Liver (tissue), 10 donors: ENCODE data around the gene CAPZB. TPM values are rescaled to one million over a fixed set of nuclear protein-coding genes. Genes with fewer than 3 reads are reported as not detected.

ENCODE experiments used
- DNase-seq: peaks from one replicate; pipeline ENCODE4 v3.0.0-alpha.2; 2017; ENCODE audit warnings: low spot score
- H3K27ac ChIP-seq, 2 donors: one replicate each; pipeline ENCODE4 v1.7.0; 2013; ENCODE audit warnings: inconsistent platforms in 2 of 2, low read length in 2 of 2, control low read depth in 1 of 2, low read depth in 1 of 2, mild to moderate bottlenecking in 1 of 2
- H3K27me3 ChIP-seq, 4 donors: one replicate each; pipeline versions ENCODE4 v1.6.1 to v1.7.0; 2013; ENCODE audit warnings: low read length in 3 of 4, inconsistent platforms in 1 of 4, mild to moderate bottlenecking in 1 of 4, moderate library complexity in 1 of 4; ENCODE audit not compliant: control insufficient read depth in 4 of 4, insufficient read depth in 4 of 4
- H3K36me3 ChIP-seq, 4 donors: one replicate each; pipeline versions ENCODE4 v1.6.1 to v1.7.0; 2013; ENCODE audit warnings: low read length in 3 of 4, mild to moderate bottlenecking in 3 of 4, low read depth in 1 of 4, moderate library complexity in 1 of 4; ENCODE audit not compliant: control insufficient read depth in 4 of 4, insufficient read depth in 3 of 4
- H3K4me1 ChIP-seq, 4 donors: one replicate each; pipeline versions ENCODE4 v1.6.1 to v1.7.0; 2013; ENCODE audit warnings: low read length in 3 of 4, mild to moderate bottlenecking in 3 of 4, moderate library complexity in 1 of 4; ENCODE audit not compliant: control insufficient read depth in 4 of 4, insufficient read depth in 4 of 4
- H3K4me3 ChIP-seq, 3 donors: one replicate each; pipeline versions ENCODE4 v1.6.1 to v1.7.0; 2013; ENCODE audit warnings: low read length in 3 of 3, control low read depth in 1 of 3, low read depth in 1 of 3, mild to moderate bottlenecking in 1 of 3
- H3K9ac ChIP-seq, 2 donors: one replicate each; pipeline ENCODE4 v1.7.0; 2013; ENCODE audit warnings: low read length in 2 of 2, mild to moderate bottlenecking in 2 of 2, moderate library complexity in 2 of 2, control low read depth in 1 of 2, low read depth in 1 of 2
- H3K9me3 ChIP-seq, 4 donors: one replicate each; pipeline versions ENCODE4 v1.6.1 to v1.7.0; 2013; ENCODE audit warnings: low read length in 3 of 4; ENCODE audit not compliant: control insufficient read depth in 4 of 4
- ATF3 ChIP-seq: IDR thresholded peaks from 2 replicates; pipeline ENCODE4 v1.6.1; 2016; ENCODE audit warnings: antibody characterized with exemption
- FOXA1 ChIP-seq: IDR thresholded peaks from 2 replicates; pipeline ENCODE4 v1.6.1; 2016; ENCODE audit warnings: antibody characterized with exemption
- GABPA ChIP-seq, 2 donors: IDR thresholded peaks in 1 of 2; conservative IDR thresholded peaks in 1 of 2; 2 replicates each; pipeline ENCODE4 v1.6.1; 2016; ENCODE audit warnings: antibody characterized with exemption in 2 of 2, mild to moderate bottlenecking in 1 of 2, moderate library complexity in 1 of 2
- HNF4A ChIP-seq, 2 donors: conservative IDR thresholded peaks; 2 replicates each; pipeline ENCODE4 v1.6.1; 2016; ENCODE audit warnings: antibody characterized with exemption in 2 of 2, mild to moderate bottlenecking in 2 of 2
- HNF4G ChIP-seq: IDR thresholded peaks from 2 replicates; pipeline ENCODE4 v1.6.1; 2016; ENCODE audit warnings: antibody characterized with exemption
- MAX ChIP-seq: IDR thresholded peaks from 2 replicates; pipeline ENCODE4 v1.6.1; 2016; ENCODE audit warnings: antibody characterized with exemption
- NR2F2 ChIP-seq: IDR thresholded peaks from 2 replicates; pipeline ENCODE4 v1.6.1; 2016; ENCODE audit warnings: antibody characterized with exemption
- REST ChIP-seq: IDR thresholded peaks from 2 replicates; pipeline ENCODE4 v1.6.1; 2016; ENCODE audit warnings: antibody characterized with exemption, mild to moderate bottlenecking
- RXRA ChIP-seq, 2 donors: IDR thresholded peaks; 2 replicates each; pipeline ENCODE4 v1.6.1; 2017 to 2018; ENCODE audit warnings: antibody characterized with exemption in 2 of 2, mild to moderate bottlenecking in 1 of 2
- YY1 ChIP-seq: IDR thresholded peaks from 2 replicates; pipeline ENCODE4 v1.6.1; 2016; ENCODE audit warnings: antibody characterized with exemption, mild to moderate bottlenecking
- WGBS: extraction: QIAGEN DNeasy Blood & Tissue Kit; methylation state at CpG from one replicate; pipeline ENCODE4 v1.1.7; 2013; 5-methylcytosine and 5-hydroxymethylcytosine counted together
- polyA plus RNA-seq, 2 donors: library from polyadenylated mRNA; stranded (reverse) in 1 of 2; unstranded in 1 of 2; fragments of 200-250 nt in 1 of 2; fragments of >200 nt in 1 of 2; fragmentation: Nextera tagmentation in 1 of 2; extraction: Ambion mirVana in 1 of 2; gene quantifications; one replicate each; pipeline versions ENCODE4 v1.2.1 to v1.2.3, GENCODE V29; 2013 to 2015
- small RNA-seq: library from RNA; depleted of rRNA; stranded (forward); fragments of <200 nt; gene quantifications from one replicate; pipeline ENCODE3, GENCODE V24; 2014
- total RNA-seq, 2 donors: library from RNA; depleted of rRNA; stranded (reverse); fragments of >200 nt; gene quantifications; one replicate each; pipeline ENCODE4 v1.2.3, GENCODE V29; 2014
- donor health status: healthy.
- donor health status: healthy.
- donor health status: healthy.
- donor health status: healthy.
- donor health status: healthy.

Gene CAPZB
- total and polyA plus RNA-seq, 4 donors: 38.3 to 98.9 (median 51.1) TPM

- H3K4me1 ChIP-seq: peaks cover 0 to 3% (median under 1%) of the 10 kb centered on the region in 4 donors
- TF ChIP-seq HNF4G (no peak), FOXA1 (no peak)
- no peaks in the 10 kb centered on the region for H3K27me3 ChIP-seq
- no peak overlapping the region for H3K27ac ChIP-seq
- DNase-seq: no peak
- peak overlapping the region in 1 of 3 donors; percentile 59 for H3K4me3 ChIP-seq
- no peak overlapping the region for H3K9ac ChIP-seq
- H3K36me3 ChIP-seq: no peaks in the 10 kb centered on the region
- H3K9me3 ChIP-seq: peaks cover 6 to 14% (median 9%) of the 10 kb centered on the region in 4 donors
- 98% methylated on average over 2 of the region's 2 CpGs for WGBS
Observed at GRCh38 chr1:19294638-19295037, 190.7 kb downstream of the CAPZB start.

GRCh38 chr1:19289244-19289643 is 196.1 kb downstream of the CAPZB start:
- Histone ChIP-seq H3K4me3 (peak overlapping the region; percentile 38 to 75 (median 68)), H3K9ac (peak overlapping the region in 1 of 2 donors; percentile 43), H3K27me3 (no peaks in the 10 kb centered on the region), H3K4me1 (peaks cover 6 to 34% (median 22%) of the 10 kb centered on the region in 4 donors), H3K36me3 (peaks cover 0 to 2% (median under 1%) of the 10 kb centered on the region in 4 donors), H3K9me3 (peaks cover 0 to 3% (median 1%) of the 10 kb centered on the region in 4 donors), H3K27ac (peak overlapping the region; percentile 57 to 94)
- WGBS: 12% methylated on average over 2 of the region's 2 CpGs
- no peak for DNase-seq
- no peak for TF ChIP-seq NR2F2
- no peak for TF ChIP-seq ATF3
- no peak for TF ChIP-seq MAX
- TF ChIP-seq HNF4A (conservative IDR thresholded peaks at IDR 0.05): peak; percentile 70 to 79
- no peak for TF ChIP-seq FOXA1
- peak in 1 of 2 donors; percentile 26 for TF ChIP-seq RXRA (IDR thresholded peaks at IDR 0.05)
- TF ChIP-seq GABPA (IDR thresholded peaks at IDR 0.05 in 1 of 2, conservative IDR thresholded peaks at IDR 0.05 in 1 of 2): no peak
- TF ChIP-seq REST: no peak
- no peak for TF ChIP-seq YY1

Small RNAs within 50 kb of the gene (small RNA-seq; reads per million reads assigned to genes)
- gene RN7SL277P: not detected
- gene RNU4-28P: not detected
- gene RNU6-1099P: not detected

Other genes with a start within 250 kb of the CAPZB start
- 10 to 100 TPM; 16.3 to 33.6 TPM for gene EMC1, start 234.0 kb downstream of the CAPZB start, total RNA-seq
- 10 to 100 TPM in 1 of 2 donors, 1 to 10 TPM in 1; 8.0 to 13.4 TPM for gene EMC1, start 234.0 kb downstream of the CAPZB start, polyA plus RNA-seq
- gene MRTO4, start 233.7 kb downstream of the CAPZB start, total RNA-seq: 1 to 10 TPM; 9.5 to 9.8 TPM
- gene MRTO4, start 233.7 kb downstream of the CAPZB start, polyA plus RNA-seq: 10 to 100 TPM; 10.5 to 11.1 TPM
- gene AKR7A3, start 196.8 kb downstream of the CAPZB start, total RNA-seq: 10 to 100 TPM in 1 of 2 donors, under 1 TPM in 1; 0.23 to 43.6 TPM
- gene AKR7A3, start 196.8 kb downstream of the CAPZB start, polyA plus RNA-seq: 10 to 100 TPM; 66.3 to 69.6 TPM
- gene AKR7A2, start 173.4 kb downstream of the CAPZB start, total RNA-seq: 10 to 100 TPM; 41.4 to 63.2 TPM
- gene AKR7A2, start 173.4 kb downstream of the CAPZB start, polyA plus RNA-seq: 10 to 100 TPM; 42.8 to 56.7 TPM
- 10 to 100 TPM; 12.8 to 15.2 TPM for gene SLC66A1, start 173.2 kb downstream of the CAPZB start, total RNA-seq
- 10 to 100 TPM in 1 of 2 donors, 1 to 10 TPM in 1; 6.8 to 16.0 TPM for gene SLC66A1, start 173.2 kb downstream of the CAPZB start, polyA plus RNA-seq
- 1 to 10 TPM; 1.7 to 1.8 TPM for gene NBL1, start 158.8 kb upstream of the CAPZB start, total RNA-seq
- gene NBL1, start 158.8 kb upstream of the CAPZB start, polyA plus RNA-seq: 1 to 10 TPM in 1 of 2 donors, under 1 TPM in 1; 0.72 to 4.4 TPM
- gene HTR6, start 179.3 kb upstream of the CAPZB start, total RNA-seq: not detected
- not detected for gene HTR6, start 179.3 kb upstream of the CAPZB start, polyA plus RNA-seq